MCF 10A (cell line): ENCODE measurements around the gene S100A7. TPM values are rescaled to one million over a fixed set of nuclear protein-coding genes. Genes with fewer than 3 reads are reported as not detected.
"Not testable (repeated sequence)": the region's sequence is repeated elsewhere in the genome, so short reads cannot be mapped to it uniquely, and the experiment has no call there.

Experiments used
- BruUV-seq: library from RNA; stranded (reverse); fragments of 400-500 nt; replicated peaks from 2 replicates; lab custom pipeline; 2021; lab: Mats Ljungman, UMichigan
- CTCF ChIA-PET: fragments of 300-600 bp; sonication (Branson Sonifier 250); formaldehyde crosslinking; extraction: SDS; loops from one replicate; lab custom pipeline; 2021; ENCODE audit warnings: antibody characterized with exemption, inconsistent platforms; lab: Yijun Ruan, JAX
- POLR2A ChIA-PET: fragments of 300-600, 350-650 bp; sonication (Branson Sonifier 250); formaldehyde crosslinking; extraction: SDS; loops from one replicate; lab custom pipeline; 2020; ENCODE audit warnings: antibody characterized with exemption, inconsistent platforms; lab: Yijun Ruan, JAX
- DNase-seq: peaks from one replicate; pipeline ENCODE4 v3.0.0-alpha.2; 2018; ENCODE audit not compliant: unreplicated experiment
- H3K27ac Mint-ChIP-seq: one replicate; pipeline ENCODE4 v1.8.0; 2022; ENCODE audit warnings: mild to moderate bottlenecking, low read depth, mixed read lengths; ENCODE audit not compliant: unreplicated experiment
- H3K27me3 Mint-ChIP-seq: one replicate; pipeline ENCODE4 v1.8.0; 2022; ENCODE audit warnings: mixed read lengths; ENCODE audit not compliant: insufficient read depth, unreplicated experiment
- H3K36me3 Mint-ChIP-seq: one replicate; pipeline ENCODE4 v1.8.0; 2022; ENCODE audit warnings: mild to moderate bottlenecking, moderate library complexity, mixed read lengths; ENCODE audit not compliant: insufficient read depth, unreplicated experiment
- H3K4me1 Mint-ChIP-seq: one replicate; pipeline ENCODE4 v1.8.0; 2022; ENCODE audit warnings: mixed read lengths; ENCODE audit not compliant: insufficient read depth, unreplicated experiment
- H3K4me3 Mint-ChIP-seq: one replicate; pipeline ENCODE4 v1.8.0; 2022; ENCODE audit warnings: mild to moderate bottlenecking, moderate library complexity, mixed read lengths; ENCODE audit not compliant: unreplicated experiment
- H3K9me3 Mint-ChIP-seq: one replicate; pipeline ENCODE4 v1.8.0; 2022; ENCODE audit warnings: mixed read lengths; ENCODE audit not compliant: unreplicated experiment
- intact Hi-C: fragments of 100-400 bp; cut with micrococcal nuclease; formaldehyde crosslinking; loops from 2 replicates; pipeline ENCODE4 v1.14.1; 2022
- total RNA-seq: library from RNA; stranded (reverse); gene quantifications from 2 replicates; pipeline ENCODE4 v1.2.3, GENCODE V29; 2022
- TF ChIP-seq, protein P1 (sequence below): fragments of 200-600 bp; IDR thresholded peaks from one replicate; pipeline ENCODE4 v1.8.0; 2022; ENCODE audit warnings: antibody characterized with exemption, mild to moderate bottlenecking; ENCODE audit not compliant: unreplicated experiment

S100A7 gene
- total RNA-seq, 1 experiment from 2014 or later = not detected

DNA sequence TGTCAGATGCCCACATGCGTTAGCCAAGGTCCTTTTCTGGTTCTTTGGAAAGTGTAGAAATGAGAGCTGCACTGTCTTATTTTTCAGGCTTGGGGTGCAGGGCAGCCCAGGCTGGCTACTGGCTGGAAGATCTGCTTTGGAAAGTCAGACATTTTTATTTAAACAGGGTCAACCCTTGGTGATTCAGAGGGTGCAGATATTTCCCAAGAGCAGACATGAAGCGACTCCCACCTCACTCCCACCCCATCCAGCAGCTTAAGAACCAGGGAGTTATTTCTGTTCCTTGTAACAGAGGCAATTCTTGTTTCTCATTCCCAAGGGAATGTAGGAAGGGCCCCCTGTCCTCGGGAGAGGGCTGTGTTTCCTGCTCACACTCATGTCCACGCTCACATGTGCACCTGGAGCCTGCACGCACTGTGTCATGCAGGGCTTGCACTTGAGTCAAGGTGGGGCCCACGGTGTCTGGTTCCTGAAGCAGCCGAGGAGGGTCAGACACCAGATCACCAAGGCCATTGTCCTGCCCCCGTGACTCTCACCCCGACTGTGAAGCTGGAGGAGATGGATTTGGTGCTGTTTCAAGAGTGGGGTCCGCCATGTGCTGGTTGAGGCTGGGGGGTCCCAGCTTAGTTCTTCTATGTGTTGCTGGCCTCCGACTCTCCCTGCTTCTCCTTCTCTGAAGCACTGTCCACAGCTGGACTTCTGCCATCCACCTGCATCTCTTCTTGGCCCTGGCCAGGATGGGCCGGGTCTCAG is 43.1 kb downstream of the S100A7 start:
- ChIA-PET POLR2A (no interaction called here), CTCF (interaction anchor here (1.3 kb wide), 1 partner anchor 62 kb away, joined by 4 read pairs; no protein-coding TSS in a partner anchor)
- BruUV-seq = no TSS peak
- intact Hi-C loops = no loop called here
- peaks cover 59% of the 10 kb centered on the region for H3K27me3 Mint-ChIP-seq
- H3K4me1 Mint-ChIP-seq = no peaks in the 10 kb centered on the region
- H3K4me3 Mint-ChIP-seq = no peak overlapping the region
- no peak overlapping the region for H3K27ac Mint-ChIP-seq
- H3K36me3 Mint-ChIP-seq = no peaks in the 10 kb centered on the region
- TF ChIP-seq, protein P1, sequence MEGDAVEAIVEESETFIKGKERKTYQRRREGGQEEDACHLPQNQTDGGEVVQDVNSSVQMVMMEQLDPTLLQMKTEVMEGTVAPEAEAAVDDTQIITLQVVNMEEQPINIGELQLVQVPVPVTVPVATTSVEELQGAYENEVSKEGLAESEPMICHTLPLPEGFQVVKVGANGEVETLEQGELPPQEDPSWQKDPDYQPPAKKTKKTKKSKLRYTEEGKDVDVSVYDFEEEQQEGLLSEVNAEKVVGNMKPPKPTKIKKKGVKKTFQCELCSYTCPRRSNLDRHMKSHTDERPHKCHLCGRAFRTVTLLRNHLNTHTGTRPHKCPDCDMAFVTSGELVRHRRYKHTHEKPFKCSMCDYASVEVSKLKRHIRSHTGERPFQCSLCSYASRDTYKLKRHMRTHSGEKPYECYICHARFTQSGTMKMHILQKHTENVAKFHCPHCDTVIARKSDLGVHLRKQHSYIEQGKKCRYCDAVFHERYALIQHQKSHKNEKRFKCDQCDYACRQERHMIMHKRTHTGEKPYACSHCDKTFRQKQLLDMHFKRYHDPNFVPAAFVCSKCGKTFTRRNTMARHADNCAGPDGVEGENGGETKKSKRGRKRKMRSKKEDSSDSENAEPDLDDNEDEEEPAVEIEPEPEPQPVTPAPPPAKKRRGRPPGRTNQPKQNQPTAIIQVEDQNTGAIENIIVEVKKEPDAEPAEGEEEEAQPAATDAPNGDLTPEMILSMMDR = no peak
- H3K9me3 Mint-ChIP-seq = no peaks in the 10 kb centered on the region
- DNase-seq = no peak

DNA sequence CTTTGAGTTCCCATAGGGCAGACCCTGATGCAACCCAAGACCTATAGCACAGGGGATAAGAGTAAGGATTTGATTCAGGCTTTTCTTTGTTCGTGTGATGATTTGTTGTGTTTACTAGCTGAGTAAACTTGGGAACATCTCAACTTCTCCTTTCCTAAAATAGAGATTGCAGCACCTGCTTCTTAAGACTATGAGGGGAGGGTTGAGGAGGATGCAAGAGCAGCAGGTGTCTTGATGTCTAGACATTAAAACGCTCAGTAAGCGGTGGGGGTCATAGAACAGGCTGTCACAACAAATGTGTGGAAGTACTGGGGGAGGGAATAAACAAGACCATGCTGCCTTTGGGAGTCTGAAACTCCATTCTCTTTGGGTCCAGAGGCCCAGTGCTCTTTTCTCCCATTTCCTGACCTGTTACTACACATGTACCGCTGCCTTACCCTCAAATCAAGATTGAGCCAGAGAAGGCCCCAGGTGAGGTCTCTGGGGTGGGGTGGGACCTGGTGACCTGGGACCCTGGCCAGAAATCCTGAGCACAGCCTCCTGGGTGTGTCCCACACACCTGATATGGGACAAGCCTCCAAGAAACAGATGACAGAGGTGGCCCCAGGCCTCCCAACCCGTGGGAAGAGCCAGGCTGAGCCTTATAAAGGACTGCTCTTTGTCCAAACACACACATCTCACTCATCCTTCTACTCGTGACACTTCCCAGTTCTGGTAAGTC is 44.4 kb downstream of the S100A7 start, which contains the start of gene S100A7A:
Gene S100A7A, plus strand, starts transcription at position 671 of the 721 bp plus-strand sequence. CDS start 1,563 bp downstream, outside the sequence.
- POLR2A ChIA-PET = no interaction called here
- no TSS peak for BruUV-seq
- Mint-ChIP-seq H3K36me3 (no peaks in the 10 kb centered on the region), H3K4me3 (no peak within 1 kb of the TSS), H3K4me1 (no peaks in the 10 kb centered on the region), H3K27me3 (peaks cover 47% of the 10 kb centered on the region), H3K9me3 (no peaks in the 10 kb centered on the region), H3K27ac (no peak within 1 kb of the TSS)
- CTCF ChIA-PET = interaction anchor here (0.6 kb wide), 1 partner anchor 50 kb away, joined by 3 read pairs; no protein-coding TSS in a partner anchor
- TF ChIP-seq, protein P1 = no peak
- intact Hi-C loops = no loop called here
- DNase-seq = no peak

DNA sequence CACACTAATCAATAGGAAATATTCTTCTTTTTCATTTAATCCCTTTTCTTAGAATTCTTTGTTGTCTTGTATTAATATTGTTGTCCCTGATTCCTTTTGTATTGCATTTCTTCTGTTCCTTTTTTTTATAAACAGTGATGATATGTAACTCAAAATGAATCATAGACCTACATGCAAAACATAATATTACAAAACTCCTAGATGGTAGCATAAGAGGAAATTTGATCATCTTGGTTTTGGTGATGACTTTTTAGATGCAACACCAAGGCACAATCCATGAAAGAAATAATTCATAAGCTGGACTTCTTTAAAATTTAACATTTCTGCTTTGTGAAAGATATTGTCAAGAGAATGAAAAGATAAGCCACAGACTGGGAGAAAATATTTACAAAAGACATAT is 46.5 kb downstream of the S100A7 start:
- H3K36me3 Mint-ChIP-seq, DNase-seq, H3K4me3 Mint-ChIP-seq, intact Hi-C loops, H3K4me1 Mint-ChIP-seq, H3K27ac Mint-ChIP-seq, H3K9me3 Mint-ChIP-seq, BruUV-seq: not testable (repeated sequence)
- CTCF ChIA-PET = interaction anchor here (0.6 to 0.7 kb wide), 3 partner anchors 20 to 1171 kb away, joined by 3 to 4 read pairs (median 3); no protein-coding TSS in a partner anchor
- POLR2A ChIA-PET = interaction anchor here (0.6 kb wide), 1 partner anchor 311 kb away, joined by 4 read pairs; no protein-coding TSS in a partner anchor
- peaks cover 46% of the 10 kb centered on the region for H3K27me3 Mint-ChIP-seq

Other genes starting within 250 kb of the S100A7 start
- gene PRR9, start 243.1 kb downstream of the S100A7 start, total RNA-seq = not detected in 2 replicates
- not detected in 2 replicates for gene LORICRIN, start 201.0 kb downstream of the S100A7 start, total RNA-seq
- not detected in 2 replicates for gene PGLYRP3, start 147.7 kb downstream of the S100A7 start, total RNA-seq
- gene PGLYRP4, start 111.8 kb downstream of the S100A7 start, total RNA-seq = not detected in 2 replicates
- 86.4 and 126 TPM in 2 replicates for gene S100A9, start 102.8 kb downstream of the S100A7 start, total RNA-seq
- gene S100A12, start 85.0 kb downstream of the S100A7 start, total RNA-seq = not detected in 2 replicates
- gene S100A8, start 69.6 kb downstream of the S100A7 start, total RNA-seq = 46.9 and 80.4 TPM in 2 replicates
- not detected in 2 replicates for gene S100A7A, start 44.1 kb downstream of the S100A7 start, total RNA-seq
- gene S100A6, start 75.3 kb upstream of the S100A7 start, total RNA-seq = 2,571 and 2,904 TPM in 2 replicates
- not detected in 2 replicates for gene S100A5, start 80.3 kb upstream of the S100A7 start, total RNA-seq
- gene S100A4, start 85.2 kb upstream of the S100A7 start, total RNA-seq = 27.2 and 60.7 TPM in 2 replicates
- gene S100A3, start 88.6 kb upstream of the S100A7 start, total RNA-seq = 85.7 and 90.0 TPM in 2 replicates
- 5,064 and 5,163 TPM in 2 replicates for gene S100A2, start 105.2 kb upstream of the S100A7 start, total RNA-seq
- gene S100A16, start 152.5 kb upstream of the S100A7 start, total RNA-seq = 1,014 and 1,213 TPM in 2 replicates
- 264 and 332 TPM in 2 replicates for gene S100A14, start 155.7 kb upstream of the S100A7 start, total RNA-seq
- 210 and 236 TPM in 2 replicates for gene S100A13, start 166.9 kb upstream of the S100A7 start, total RNA-seq
- gene S100A1, start 167.8 kb upstream of the S100A7 start, total RNA-seq = 0.74 TPM in 1 of 2 replicates, not detected in the other
- gene CHTOP, start 173.4 kb upstream of the S100A7 start, total RNA-seq = 147 and 156 TPM in 2 replicates
- 55.9 and 63.7 TPM in 2 replicates for gene SNAPIN, start 198.1 kb upstream of the S100A7 start, total RNA-seq
- 348 and 374 TPM in 2 replicates for gene ILF2, start 210.3 kb upstream of the S100A7 start, total RNA-seq
- gene NPR1, start 218.0 kb upstream of the S100A7 start, total RNA-seq = not detected in 2 replicates